GM12875 (cell line): Measurements from ENCODE around the gene LRP2.

Experiments
- H3K4me3 ChIP-seq: one replicate; pipeline ENCODE4 v1.5.1; 2011; ENCODE audit warnings: low read depth, low read length, control low read depth
- CTCF ChIP-seq: IDR thresholded peaks from 2 replicates; pipeline ENCODE4 v1.5.1; 2011; ENCODE audit warnings: low read depth, mild to moderate bottlenecking, control low read depth, inconsistent platforms, low read length, moderate library complexity, borderline replicate concordance; ENCODE audit not compliant: insufficient read depth

Gene LRP2

GRCh38 chr2:169237286-169237685, 125.0 kb downstream of the LRP2 start:
- H3K4me3 ChIP-seq: no peak overlapping the region
- no peak for TF ChIP-seq CTCF

- no peak for TF ChIP-seq CTCF
- no peak overlapping the region for H3K4me3 ChIP-seq
Observed at GRCh38 chr2:169232551-169233154, 129.7 kb downstream of the LRP2 start.

- TF ChIP-seq CTCF: no peak
- no peak overlapping the region for H3K4me3 ChIP-seq
Observed at GRCh38 chr2:169230204-169230603, 132.1 kb downstream of the LRP2 start.

- no peak for TF ChIP-seq CTCF
- no peak overlapping the region for H3K4me3 ChIP-seq
Observed at GRCh38 chr2:169229590-169229989, 132.7 kb downstream of the LRP2 start.

GRCh38 chr2:169225906-169226305, 136.4 kb downstream of the LRP2 start:
- no peak for TF ChIP-seq CTCF
- no peak overlapping the region for H3K4me3 ChIP-seq

GRCh38 chr2:169225233-169225750, 137.0 kb downstream of the LRP2 start:
- H3K4me3 ChIP-seq: no peak overlapping the region
- TF ChIP-seq CTCF: no peak

GRCh38 chr2:169222665-169223064, 139.7 kb downstream of the LRP2 start:
- no peak overlapping the region for H3K4me3 ChIP-seq
- no peak for TF ChIP-seq CTCF
